ENCODE data around the gene C1QTNF12.

Gene C1QTNF12

DNA sequence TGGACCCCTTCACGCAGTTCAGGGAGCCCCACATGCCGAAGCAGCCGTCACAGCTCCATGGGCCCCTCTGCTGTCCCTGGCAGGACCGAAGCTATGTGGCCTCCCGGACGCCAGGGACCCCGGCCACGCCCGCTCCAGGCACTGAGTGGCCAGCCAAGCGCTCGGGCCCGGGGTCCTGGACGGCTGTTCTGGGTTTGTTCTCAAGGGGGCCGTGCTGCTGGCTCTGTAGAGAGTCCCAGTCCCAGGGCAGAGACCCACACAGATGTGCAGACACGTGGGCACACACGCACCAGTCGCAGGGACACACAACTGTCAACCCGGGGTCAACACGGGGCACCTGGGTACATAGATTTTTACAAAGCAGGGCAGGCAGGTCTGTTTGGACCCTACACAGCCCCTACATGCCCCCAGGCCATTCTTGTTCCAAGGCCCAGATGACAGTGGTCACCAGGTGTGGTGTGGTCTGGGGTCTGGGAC, 7.8 kb downstream of the C1QTNF12 start:
- Histone ChIP-seq H3K4me3 (ENCODE audit: low read depth, low read length, poor library complexity, severe bottlenecking) (no peak overlapping the region), H3K27ac (ENCODE audit: low read depth, low read length, poor library complexity, severe bottlenecking) (no peak overlapping the region), H3K4me1 (ENCODE audit: insufficient read depth, low read length, severe bottlenecking) (peaks cover 2% of the 10 kb centered on the region), H3K27me3 (ENCODE audit: insufficient read depth, low read length) (peaks cover 31% of the 10 kb centered on the region; the same call in 1 of the 2 replicates), H3K4me2 (ENCODE audit: low read length) (no peak overlapping the region), H3K9me3 (ENCODE audit: low read length) (no peaks in the 10 kb centered on the region), H3K9me2 (ENCODE audit: low read depth, low read length) (no peaks in the 10 kb centered on the region), H3K9ac (ENCODE audit: low read length) (no peak overlapping the region), H4K20me1 (ENCODE audit: insufficient read depth, low read length) (no peaks in the 10 kb centered on the region), H3K79me2 (ENCODE audit: insufficient read depth, low read length) (no peaks in the 10 kb centered on the region), H2AFZ (ENCODE audit: low read length) (no peak overlapping the region), H3F3A (ENCODE audit: insufficient read depth, low read length) (no peaks in the 10 kb centered on the region), H3K36me3 (ENCODE audit: insufficient read depth, low read length) (peaks cover 15% of the 10 kb centered on the region; the same call in 1 of the 2 replicates)
- TF ChIP-seq EZH2 (IDR thresholded peaks at IDR 0.05; ENCODE audit: borderline replicate concordance, low read length), result no peak
- TF ChIP-seq, protein P1, sequence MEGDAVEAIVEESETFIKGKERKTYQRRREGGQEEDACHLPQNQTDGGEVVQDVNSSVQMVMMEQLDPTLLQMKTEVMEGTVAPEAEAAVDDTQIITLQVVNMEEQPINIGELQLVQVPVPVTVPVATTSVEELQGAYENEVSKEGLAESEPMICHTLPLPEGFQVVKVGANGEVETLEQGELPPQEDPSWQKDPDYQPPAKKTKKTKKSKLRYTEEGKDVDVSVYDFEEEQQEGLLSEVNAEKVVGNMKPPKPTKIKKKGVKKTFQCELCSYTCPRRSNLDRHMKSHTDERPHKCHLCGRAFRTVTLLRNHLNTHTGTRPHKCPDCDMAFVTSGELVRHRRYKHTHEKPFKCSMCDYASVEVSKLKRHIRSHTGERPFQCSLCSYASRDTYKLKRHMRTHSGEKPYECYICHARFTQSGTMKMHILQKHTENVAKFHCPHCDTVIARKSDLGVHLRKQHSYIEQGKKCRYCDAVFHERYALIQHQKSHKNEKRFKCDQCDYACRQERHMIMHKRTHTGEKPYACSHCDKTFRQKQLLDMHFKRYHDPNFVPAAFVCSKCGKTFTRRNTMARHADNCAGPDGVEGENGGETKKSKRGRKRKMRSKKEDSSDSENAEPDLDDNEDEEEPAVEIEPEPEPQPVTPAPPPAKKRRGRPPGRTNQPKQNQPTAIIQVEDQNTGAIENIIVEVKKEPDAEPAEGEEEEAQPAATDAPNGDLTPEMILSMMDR (IDR thresholded peaks at IDR 0.05; ENCODE audit: low read length), result no peak

DNA sequence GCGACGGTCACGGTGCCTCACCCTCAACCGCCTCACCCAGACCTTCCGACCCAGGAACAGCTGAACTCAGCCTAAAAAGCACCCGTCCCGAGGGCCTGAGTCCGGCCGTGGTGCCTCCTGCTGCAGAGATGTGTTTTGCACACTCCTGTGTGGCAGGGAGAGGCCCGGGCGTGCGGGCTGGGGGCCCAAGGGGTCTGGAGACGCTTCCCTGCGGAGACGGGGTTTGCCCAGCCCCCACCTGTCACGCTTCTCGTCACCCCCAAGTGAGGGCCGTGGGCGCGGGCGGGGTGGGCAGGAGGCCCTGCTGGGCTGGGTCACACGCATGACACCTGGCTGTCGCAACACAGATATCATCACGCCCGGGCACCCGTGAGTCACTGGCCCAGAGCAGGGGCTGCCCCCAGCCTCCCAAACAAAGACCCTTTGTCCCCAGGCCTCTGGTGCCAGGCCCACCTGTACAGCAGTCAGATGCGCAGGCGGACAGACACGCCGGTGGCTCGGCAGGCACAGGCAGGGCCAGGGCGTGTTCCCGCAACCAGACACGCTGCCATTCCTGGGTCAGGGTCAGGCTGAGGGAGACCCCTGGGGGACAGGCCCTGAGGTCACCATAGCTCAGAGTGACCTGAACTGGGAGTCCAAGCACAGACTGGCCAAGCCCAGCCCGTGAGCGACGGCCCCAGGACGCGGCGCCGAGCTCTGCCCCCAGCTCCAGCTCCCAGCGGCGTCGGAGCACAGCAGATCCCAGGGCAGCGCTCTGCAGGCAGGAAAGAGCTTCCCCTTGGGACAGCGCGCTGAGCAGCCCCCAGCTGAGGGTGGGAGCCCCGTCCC, 8.4 kb downstream of the C1QTNF12 start:
- Histone ChIP-seq H3K36me3 (ENCODE audit: insufficient read depth, low read length) (peaks cover 20% of the 10 kb centered on the region; the same call in 1 of the 2 replicates), H3K27ac (ENCODE audit: low read depth, low read length, poor library complexity, severe bottlenecking) (no peak overlapping the region), H3K79me2 (ENCODE audit: insufficient read depth, low read length) (no peaks in the 10 kb centered on the region), H3K9ac (ENCODE audit: low read length) (no peak overlapping the region), H3K9me2 (ENCODE audit: low read depth, low read length) (no peaks in the 10 kb centered on the region), H3F3A (ENCODE audit: insufficient read depth, low read length) (no peaks in the 10 kb centered on the region), H3K4me1 (ENCODE audit: insufficient read depth, low read length, severe bottlenecking) (peaks cover 9% of the 10 kb centered on the region), H4K20me1 (ENCODE audit: insufficient read depth, low read length) (no peaks in the 10 kb centered on the region), H3K27me3 (ENCODE audit: insufficient read depth, low read length) (peaks cover 31% of the 10 kb centered on the region; the same call in 1 of the 2 replicates), H2AFZ (ENCODE audit: low read length) (no peak overlapping the region), H3K4me2 (ENCODE audit: low read length) (no peak overlapping the region), H3K4me3 (ENCODE audit: low read depth, low read length, poor library complexity, severe bottlenecking) (no peak overlapping the region), H3K9me3 (ENCODE audit: low read length) (no peaks in the 10 kb centered on the region)
- TF ChIP-seq, protein P1 (IDR thresholded peaks at IDR 0.05; ENCODE audit: low read length), result no peak
- no peak for TF ChIP-seq EZH2 (IDR thresholded peaks at IDR 0.05; ENCODE audit: borderline replicate concordance, low read length)

DNA sequence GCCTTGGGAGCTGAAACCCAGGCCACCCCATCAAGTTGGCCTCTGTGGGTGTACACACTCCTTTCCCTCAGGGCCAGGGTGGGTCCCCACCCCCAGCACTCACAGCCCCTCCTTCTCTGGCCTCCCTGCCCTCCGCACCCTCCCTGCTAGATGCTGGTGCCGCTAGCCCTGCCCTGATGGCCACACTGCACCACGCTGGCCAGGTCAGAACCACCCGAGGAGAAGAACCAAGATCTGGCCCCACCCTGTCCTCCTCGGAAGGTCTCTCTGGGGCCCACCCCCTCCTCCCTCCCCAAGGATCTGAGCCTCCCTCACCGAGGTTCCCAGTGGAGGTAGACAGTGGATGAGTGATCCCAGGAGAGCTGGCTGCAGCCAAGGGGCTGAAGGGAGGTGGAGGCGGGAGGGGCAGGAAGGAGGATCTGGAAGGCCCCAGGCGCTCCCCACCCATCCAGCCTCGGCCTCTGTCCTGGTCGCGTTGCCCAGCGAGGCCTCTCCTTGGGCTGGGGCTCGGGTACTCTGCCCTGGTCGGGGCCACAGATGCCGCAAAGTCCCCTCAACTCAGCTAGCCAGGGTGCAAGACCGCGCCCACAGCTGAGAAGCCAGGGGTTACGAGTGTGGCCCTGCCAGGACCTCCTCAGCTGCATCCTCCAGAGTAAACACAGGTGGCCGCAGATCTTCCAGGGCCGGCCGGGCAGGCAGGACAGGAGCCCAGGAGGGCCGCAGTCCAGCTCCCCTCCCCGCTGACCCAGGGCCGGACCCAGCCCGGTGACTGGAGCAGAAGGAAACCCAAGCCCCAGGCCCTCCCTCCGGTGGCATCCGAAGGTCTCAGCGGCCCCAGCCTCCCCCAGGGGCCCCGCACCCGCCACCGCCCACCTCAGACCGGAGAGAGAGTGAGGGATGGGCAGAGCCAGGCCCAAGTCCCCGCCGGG, 9.3 kb downstream of the C1QTNF12 start:
- H2AFZ ChIP-seq (ENCODE audit: low read length), result no peak overlapping the region
- H3K9ac ChIP-seq (ENCODE audit: low read length), result no peak overlapping the region
- TF ChIP-seq EZH2 (IDR thresholded peaks at IDR 0.05; ENCODE audit: borderline replicate concordance, low read length), result no peak
- TF ChIP-seq, protein P1 (IDR thresholded peaks at IDR 0.05; ENCODE audit: low read length), result no peak

More for the DNA sequence above, 9.3 kb downstream of the C1QTNF12 start:
- no peaks in the 10 kb centered on the region for H3K9me2 ChIP-seq (ENCODE audit: low read depth, low read length)
- H3K27me3 ChIP-seq (ENCODE audit: insufficient read depth, low read length), result peaks cover 26% of the 10 kb centered on the region; the same call in 1 of the 2 replicates
- peaks cover 21% of the 10 kb centered on the region; the same call in 1 of the 2 replicates for H3K36me3 ChIP-seq (ENCODE audit: insufficient read depth, low read length)
- H3K9me3 ChIP-seq (ENCODE audit: low read length), result no peaks in the 10 kb centered on the region
- no peaks in the 10 kb centered on the region for H3K79me2 ChIP-seq (ENCODE audit: insufficient read depth, low read length)
- no peaks in the 10 kb centered on the region for H4K20me1 ChIP-seq (ENCODE audit: insufficient read depth, low read length)
- H3K4me3 ChIP-seq (ENCODE audit: low read depth, low read length, poor library complexity, severe bottlenecking), result no peak overlapping the region
- no peak overlapping the region for H3K4me2 ChIP-seq (ENCODE audit: low read length)
- peaks cover 16% of the 10 kb centered on the region for H3K4me1 ChIP-seq (ENCODE audit: insufficient read depth, low read length, severe bottlenecking)
- H3K27ac ChIP-seq (ENCODE audit: low read depth, low read length, poor library complexity, severe bottlenecking), result no peak overlapping the region
- no peaks in the 10 kb centered on the region for H3F3A ChIP-seq (ENCODE audit: insufficient read depth, low read length)

Measured in OCI-LY1 (cell line).